NB4 (cell line): ENCODE data around the gene SCN8A.

ENCODE experiments used
- DNase-seq: peaks from one replicate; pipeline ENCODE4 v3.0.0; 2010; ENCODE audit warnings: low read depth
- H3K4me3 ChIP-seq: one replicate; pipeline ENCODE4 v1.5.1; 2011; ENCODE audit warnings: mild to moderate bottlenecking, low read depth, low read length, moderate library complexity
- MYC ChIP-seq: IDR thresholded peaks from 2 replicates; pipeline ENCODE4 v1.6.1; 2011; ENCODE audit warnings: low read depth, low read length
- POLR2A ChIP-seq: IDR thresholded peaks from 2 replicates; pipeline ENCODE4 v1.6.1; 2011; ENCODE audit warnings: mild to moderate bottlenecking; ENCODE audit not compliant: insufficient read length; ENCODE audit errors: extremely low read depth
- TF ChIP-seq, protein P1 (sequence below): IDR thresholded peaks from 2 replicates; pipeline ENCODE4 v1.6.1; 2011; ENCODE audit warnings: low read depth, low read length
- TF ChIP-seq, protein P2 (sequence below): IDR thresholded peaks from one replicate; pipeline ENCODE4 v1.5.1; 2012; ENCODE audit warnings: low read depth, low read length

SCN8A gene

DNA sequence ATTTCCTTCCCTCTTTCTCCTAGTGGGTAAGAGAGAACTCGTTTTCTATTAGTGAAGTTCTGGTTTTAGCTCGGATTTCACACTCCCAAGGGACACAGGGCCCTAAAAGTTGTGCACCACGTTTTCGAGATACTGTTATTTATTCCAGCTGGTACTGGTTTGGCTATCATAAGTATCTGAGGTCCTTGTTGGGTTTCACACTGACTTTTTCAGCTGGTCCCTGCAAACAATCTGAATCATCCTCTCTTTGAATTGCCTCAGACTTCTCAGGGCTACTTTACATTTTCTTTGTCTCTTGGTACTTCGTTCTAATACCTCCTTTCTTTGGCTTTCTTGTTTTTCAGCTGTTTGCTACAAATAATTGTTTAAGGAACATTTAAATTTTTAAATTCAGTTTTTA is 75.7 kb downstream of the SCN8A start:
- no peak overlapping the region for H3K4me3 ChIP-seq
- TF ChIP-seq, protein P1, sequence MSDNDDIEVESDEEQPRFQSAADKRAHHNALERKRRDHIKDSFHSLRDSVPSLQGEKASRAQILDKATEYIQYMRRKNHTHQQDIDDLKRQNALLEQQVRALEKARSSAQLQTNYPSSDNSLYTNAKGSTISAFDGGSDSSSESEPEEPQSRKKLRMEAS = no peak
- no peak for DNase-seq

DNA sequence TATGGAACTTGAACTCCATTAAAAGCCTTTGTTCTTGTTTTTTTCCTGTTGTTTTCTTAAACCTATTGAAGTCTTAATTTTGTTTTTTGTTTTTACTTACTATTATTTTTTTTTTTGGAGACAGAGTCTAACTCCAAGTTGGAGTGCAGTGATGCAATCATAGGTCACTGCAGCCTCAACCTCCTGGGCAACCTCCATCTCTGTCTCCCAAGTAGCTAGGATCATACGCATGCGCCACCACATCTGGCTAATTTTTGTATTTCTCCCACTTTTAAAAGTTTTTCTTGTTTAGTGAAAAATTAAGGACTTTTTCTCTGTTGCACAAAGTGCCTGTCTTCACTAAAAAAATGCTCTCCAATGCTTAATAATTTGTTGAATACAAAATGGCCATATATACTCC is 76.2 kb downstream of the SCN8A start:
- no peak for TF ChIP-seq POLR2A
- TF ChIP-seq, protein P2, sequence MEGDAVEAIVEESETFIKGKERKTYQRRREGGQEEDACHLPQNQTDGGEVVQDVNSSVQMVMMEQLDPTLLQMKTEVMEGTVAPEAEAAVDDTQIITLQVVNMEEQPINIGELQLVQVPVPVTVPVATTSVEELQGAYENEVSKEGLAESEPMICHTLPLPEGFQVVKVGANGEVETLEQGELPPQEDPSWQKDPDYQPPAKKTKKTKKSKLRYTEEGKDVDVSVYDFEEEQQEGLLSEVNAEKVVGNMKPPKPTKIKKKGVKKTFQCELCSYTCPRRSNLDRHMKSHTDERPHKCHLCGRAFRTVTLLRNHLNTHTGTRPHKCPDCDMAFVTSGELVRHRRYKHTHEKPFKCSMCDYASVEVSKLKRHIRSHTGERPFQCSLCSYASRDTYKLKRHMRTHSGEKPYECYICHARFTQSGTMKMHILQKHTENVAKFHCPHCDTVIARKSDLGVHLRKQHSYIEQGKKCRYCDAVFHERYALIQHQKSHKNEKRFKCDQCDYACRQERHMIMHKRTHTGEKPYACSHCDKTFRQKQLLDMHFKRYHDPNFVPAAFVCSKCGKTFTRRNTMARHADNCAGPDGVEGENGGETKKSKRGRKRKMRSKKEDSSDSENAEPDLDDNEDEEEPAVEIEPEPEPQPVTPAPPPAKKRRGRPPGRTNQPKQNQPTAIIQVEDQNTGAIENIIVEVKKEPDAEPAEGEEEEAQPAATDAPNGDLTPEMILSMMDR = no peak
- TF ChIP-seq, protein P1 = no peak

DNA sequence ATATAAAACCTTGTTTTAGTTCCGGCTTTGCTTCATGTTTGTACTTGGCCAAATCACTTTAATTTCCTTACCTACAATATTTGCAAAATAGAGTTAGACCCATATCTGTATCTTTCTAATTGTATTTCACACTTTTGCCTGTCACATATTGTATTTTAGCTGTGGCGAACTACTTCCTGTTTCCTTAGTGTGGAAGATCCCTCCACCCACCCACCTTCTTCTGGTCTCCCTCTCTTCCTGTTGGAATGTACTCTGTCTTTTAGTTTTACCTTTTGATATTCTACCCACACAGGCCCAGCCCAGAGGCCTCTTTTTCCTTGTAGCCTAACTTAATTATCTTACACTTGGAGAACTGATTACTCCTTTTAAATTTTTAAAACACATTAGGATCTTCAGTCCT is 78.2 kb downstream of the SCN8A start:
- no peak for TF ChIP-seq MYC
- TF ChIP-seq POLR2A = no peak
- TF ChIP-seq, protein P1 = no peak
- TF ChIP-seq, protein P2 = no peak
- no peak overlapping the region for H3K4me3 ChIP-seq
- peak; percentile 12 for DNase-seq

More for the DNA sequence above, 76.2 kb downstream of the SCN8A start:
- H3K4me3 ChIP-seq = no peak overlapping the region
- DNase-seq = no peak

DNA sequence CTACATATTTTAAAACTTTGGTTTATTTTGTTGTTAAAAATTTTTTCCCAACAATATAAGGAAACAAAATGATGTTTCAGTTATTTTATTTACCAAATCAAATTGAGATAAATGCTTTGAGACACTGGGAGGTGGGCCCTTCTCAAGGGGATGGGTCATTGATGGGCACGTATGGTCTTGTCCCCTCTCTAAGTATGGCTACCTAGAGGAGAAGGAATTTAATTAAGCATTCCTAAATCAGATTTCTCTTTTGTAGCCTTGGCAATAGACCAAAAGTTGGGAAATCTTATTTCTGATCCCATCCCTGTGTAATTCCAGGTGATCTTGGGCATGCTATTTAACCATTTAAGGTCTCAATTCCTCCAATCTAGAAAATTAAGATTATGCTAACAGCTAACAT is 79.0 kb downstream of the SCN8A start:
- no peak for DNase-seq
- no peak for TF ChIP-seq POLR2A
- TF ChIP-seq MYC = no peak
- TF ChIP-seq, protein P1 = no peak
- TF ChIP-seq, protein P2 = no peak

DNA sequence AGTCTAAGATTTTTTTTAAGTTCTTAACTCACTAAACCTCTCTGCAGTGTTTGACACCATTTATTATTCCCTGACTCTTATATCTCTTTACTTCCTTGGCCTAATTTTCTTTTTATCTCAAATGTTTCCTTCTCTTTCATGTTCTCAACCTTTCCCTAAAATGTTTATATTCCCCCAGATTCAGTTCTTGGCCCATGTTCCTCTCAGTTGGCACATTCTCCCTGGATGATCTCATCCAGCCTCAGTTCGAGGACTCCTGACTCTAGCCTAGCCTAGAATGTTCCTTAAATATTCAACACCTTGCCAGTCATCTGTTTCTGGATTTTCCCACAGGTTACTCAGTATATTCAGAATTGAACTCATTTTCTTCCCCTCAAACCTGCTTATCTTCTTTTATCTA is 81.3 kb downstream of the SCN8A start:
- no peak overlapping the region for H3K4me3 ChIP-seq
- no peak for DNase-seq
- TF ChIP-seq MYC (no peak), POLR2A (no peak)
- TF ChIP-seq, protein P2 = no peak
- TF ChIP-seq, protein P1 = no peak

More for the DNA sequence above, 79.0 kb downstream of the SCN8A start:
- H3K4me3 ChIP-seq = no peak overlapping the region

DNA sequence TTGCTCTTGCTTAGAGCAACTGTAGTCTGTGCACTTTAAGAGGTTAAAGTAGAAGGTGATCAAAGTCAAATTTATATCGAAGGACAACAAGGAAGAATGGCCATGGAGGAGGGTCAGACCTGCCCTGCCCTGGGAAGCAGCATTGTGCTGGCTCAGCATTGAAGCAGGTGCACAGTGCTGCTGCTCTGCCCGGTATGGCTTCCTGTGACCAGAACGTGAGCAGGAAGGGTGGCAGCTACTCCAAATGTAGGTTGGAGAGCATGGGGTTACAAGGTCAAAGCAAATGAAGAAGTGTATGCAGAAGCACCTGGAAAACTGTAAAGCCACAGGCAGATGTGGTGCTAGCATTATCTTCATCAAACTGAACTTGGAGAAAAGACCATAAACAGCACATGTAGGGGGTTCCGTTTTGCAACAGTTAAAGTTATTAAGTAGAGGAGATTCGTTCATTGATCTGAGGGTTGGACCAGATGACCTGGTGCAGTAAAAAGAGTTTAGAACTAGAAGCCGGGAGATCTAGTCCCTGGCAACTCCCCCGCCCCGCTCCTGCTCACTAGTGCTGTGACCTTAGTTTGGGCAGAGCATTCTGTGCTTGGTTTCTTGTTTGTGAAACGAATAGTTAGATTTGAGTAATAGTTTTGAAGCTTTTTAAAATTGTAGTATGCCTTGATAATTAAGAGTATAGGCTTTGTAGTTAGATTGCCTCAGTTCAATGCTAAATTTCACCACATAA is 84.2 kb downstream of the SCN8A start:
- TF ChIP-seq MYC = no peak
- TF ChIP-seq, protein P1 = no peak
- no peak for TF ChIP-seq POLR2A
- TF ChIP-seq, protein P2 = no peak
- H3K4me3 ChIP-seq = no peak overlapping the region
- DNase-seq = no peak
